Measurements from ENCODE around the gene ASIC2.

ASIC2 gene

DNA sequence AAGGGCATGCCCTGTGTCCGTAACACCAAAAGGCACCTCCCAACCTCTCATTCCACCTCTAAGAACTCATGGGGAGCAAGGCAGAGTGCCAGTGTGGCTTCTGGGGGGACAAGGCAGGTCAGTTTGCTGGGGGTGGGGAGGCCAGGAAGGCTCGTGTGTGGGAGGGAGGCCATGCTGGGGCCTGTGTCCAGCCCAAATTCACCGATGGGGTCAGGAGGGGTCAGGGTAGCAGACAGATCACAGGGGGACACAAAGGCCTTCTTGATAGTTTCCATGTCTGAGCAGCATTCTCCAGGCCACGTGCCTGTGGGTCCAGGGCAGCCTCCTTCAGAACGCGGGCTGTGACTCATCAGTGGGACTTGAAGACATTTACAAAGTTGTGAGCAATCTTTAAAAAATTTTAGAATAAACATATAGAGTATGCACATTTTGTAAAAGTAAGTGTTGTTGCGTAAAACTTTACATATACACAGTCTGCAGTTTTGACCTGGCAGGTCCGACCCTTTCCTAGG lies 280.5 kb downstream of the ASIC2 start:
- Histone ChIP-seq H3K27ac (ENCODE audit: low read depth, low read length) (no peak overlapping the region), H3K9ac (ENCODE audit: low read length) (no peak overlapping the region), H3K27me3 (ENCODE audit: low read length) (no peaks in the 10 kb centered on the region), H3K4me3 (ENCODE audit: insufficient read depth, low read length, poor library complexity, severe bottlenecking) (no peak overlapping the region), H3K4me2 (ENCODE audit: low read depth, low read length, poor library complexity, severe bottlenecking) (no peak overlapping the region), H2AFZ (ENCODE audit: low read depth, low read length, severe bottlenecking) (no peak overlapping the region), H3K9me3 (ENCODE audit: insufficient read depth, low read length) (no peaks in the 10 kb centered on the region), H3K79me2 (ENCODE audit: insufficient read depth, low read length) (no peaks in the 10 kb centered on the region), H4K20me1 (ENCODE audit: low read depth, low read length) (no peaks in the 10 kb centered on the region), H3K9me2 (replicated peaks; ENCODE audit: insufficient read depth, low read length) (no peaks in the 10 kb centered on the region), H3F3A (ENCODE audit: insufficient read depth) (no peaks in the 10 kb centered on the region), H3K36me3 (ENCODE audit: low read length) (no peaks in the 10 kb centered on the region)
- TF ChIP-seq, protein P1, sequence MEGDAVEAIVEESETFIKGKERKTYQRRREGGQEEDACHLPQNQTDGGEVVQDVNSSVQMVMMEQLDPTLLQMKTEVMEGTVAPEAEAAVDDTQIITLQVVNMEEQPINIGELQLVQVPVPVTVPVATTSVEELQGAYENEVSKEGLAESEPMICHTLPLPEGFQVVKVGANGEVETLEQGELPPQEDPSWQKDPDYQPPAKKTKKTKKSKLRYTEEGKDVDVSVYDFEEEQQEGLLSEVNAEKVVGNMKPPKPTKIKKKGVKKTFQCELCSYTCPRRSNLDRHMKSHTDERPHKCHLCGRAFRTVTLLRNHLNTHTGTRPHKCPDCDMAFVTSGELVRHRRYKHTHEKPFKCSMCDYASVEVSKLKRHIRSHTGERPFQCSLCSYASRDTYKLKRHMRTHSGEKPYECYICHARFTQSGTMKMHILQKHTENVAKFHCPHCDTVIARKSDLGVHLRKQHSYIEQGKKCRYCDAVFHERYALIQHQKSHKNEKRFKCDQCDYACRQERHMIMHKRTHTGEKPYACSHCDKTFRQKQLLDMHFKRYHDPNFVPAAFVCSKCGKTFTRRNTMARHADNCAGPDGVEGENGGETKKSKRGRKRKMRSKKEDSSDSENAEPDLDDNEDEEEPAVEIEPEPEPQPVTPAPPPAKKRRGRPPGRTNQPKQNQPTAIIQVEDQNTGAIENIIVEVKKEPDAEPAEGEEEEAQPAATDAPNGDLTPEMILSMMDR (IDR thresholded peaks at IDR 0.05; ENCODE audit: insufficient read depth, low read length, poor library complexity, severe bottlenecking), result no peak
- no peak for TF ChIP-seq EZH2phosphoT487 (conservative IDR thresholded peaks at IDR 0.05; ENCODE audit: low read length)

DNA sequence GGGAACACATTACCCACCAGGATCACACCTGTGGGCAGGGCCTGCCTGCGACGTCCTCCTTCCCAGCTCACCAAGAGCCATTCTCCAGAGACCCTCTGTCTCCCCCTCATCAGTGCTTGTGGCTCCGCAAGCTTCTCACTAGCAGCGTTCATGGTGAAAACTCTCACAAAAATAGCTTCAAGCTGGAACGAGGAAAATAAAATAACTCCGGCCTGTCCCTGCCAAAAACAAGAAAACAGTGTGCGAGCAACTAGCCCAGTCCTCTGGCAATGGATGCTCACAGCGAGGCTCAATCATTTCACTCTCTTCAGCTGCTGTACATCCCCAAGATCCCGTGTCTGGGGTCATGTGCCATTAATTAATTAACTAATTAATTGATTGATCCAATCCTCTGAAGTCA lies 283.5 kb downstream of the ASIC2 start:
- H3K27ac ChIP-seq (ENCODE audit: low read depth, low read length), result no peak overlapping the region
- H2AFZ ChIP-seq (ENCODE audit: low read depth, low read length, severe bottlenecking), result no peak overlapping the region
- no peaks in the 10 kb centered on the region for H3K79me2 ChIP-seq (ENCODE audit: insufficient read depth, low read length)
- H3F3A ChIP-seq (ENCODE audit: insufficient read depth), result no peaks in the 10 kb centered on the region
- no peaks in the 10 kb centered on the region for H4K20me1 ChIP-seq (ENCODE audit: low read depth, low read length)
- TF ChIP-seq, protein P1 (IDR thresholded peaks at IDR 0.05; ENCODE audit: insufficient read depth, low read length, poor library complexity, severe bottlenecking), result no peak
- TF ChIP-seq EZH2phosphoT487 (conservative IDR thresholded peaks at IDR 0.05; ENCODE audit: low read length), result no peak
- H3K36me3 ChIP-seq (ENCODE audit: low read length), result no peaks in the 10 kb centered on the region
- H3K9ac ChIP-seq (ENCODE audit: low read length), result no peak overlapping the region
- no peaks in the 10 kb centered on the region for H3K9me3 ChIP-seq (ENCODE audit: insufficient read depth, low read length)
- no peak overlapping the region for H3K4me2 ChIP-seq (ENCODE audit: low read depth, low read length, poor library complexity, severe bottlenecking)
- H3K4me3 ChIP-seq (ENCODE audit: insufficient read depth, low read length, poor library complexity, severe bottlenecking), result no peak overlapping the region
- no peaks in the 10 kb centered on the region for H3K27me3 ChIP-seq (ENCODE audit: low read length)
- H3K9me2 ChIP-seq (replicated peaks; ENCODE audit: insufficient read depth, low read length), result no peaks in the 10 kb centered on the region

DNA sequence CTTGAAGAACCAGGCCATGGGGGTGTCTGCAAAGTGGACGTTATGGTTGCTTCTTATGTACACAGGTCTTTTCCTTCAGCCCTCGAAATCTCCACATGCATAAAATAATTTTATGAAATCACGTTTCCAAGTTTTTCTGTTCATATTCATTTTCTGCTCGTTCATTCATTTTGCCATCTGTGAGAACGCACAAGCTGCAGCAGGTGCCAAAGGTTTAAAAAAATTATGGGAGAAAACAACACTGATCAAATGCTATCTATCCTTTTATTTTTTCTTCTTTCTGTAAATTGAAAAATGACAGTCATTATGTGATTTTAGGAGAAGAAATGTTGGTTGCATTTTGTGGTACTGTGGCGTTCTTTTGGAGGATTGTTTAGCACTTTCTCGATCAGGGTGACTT lies 285.9 kb downstream of the ASIC2 start:
- Histone ChIP-seq H3K27me3 (ENCODE audit: low read length) (no peaks in the 10 kb centered on the region), H3K79me2 (ENCODE audit: insufficient read depth, low read length) (no peaks in the 10 kb centered on the region), H2AFZ (ENCODE audit: low read depth, low read length, severe bottlenecking) (no peak overlapping the region), H3K9ac (ENCODE audit: low read length) (no peak overlapping the region), H3K9me2 (replicated peaks; ENCODE audit: insufficient read depth, low read length) (no peaks in the 10 kb centered on the region), H3K4me2 (ENCODE audit: low read depth, low read length, poor library complexity, severe bottlenecking) (no peak overlapping the region), H3K36me3 (ENCODE audit: low read length) (no peaks in the 10 kb centered on the region), H3K27ac (ENCODE audit: low read depth, low read length) (no peak overlapping the region), H4K20me1 (ENCODE audit: low read depth, low read length) (no peaks in the 10 kb centered on the region), H3F3A (ENCODE audit: insufficient read depth) (no peaks in the 10 kb centered on the region), H3K9me3 (ENCODE audit: insufficient read depth, low read length) (no peaks in the 10 kb centered on the region), H3K4me3 (ENCODE audit: insufficient read depth, low read length, poor library complexity, severe bottlenecking) (no peak overlapping the region)
- TF ChIP-seq, protein P1 (IDR thresholded peaks at IDR 0.05; ENCODE audit: insufficient read depth, low read length, poor library complexity, severe bottlenecking), result no peak
- no peak for TF ChIP-seq EZH2phosphoT487 (conservative IDR thresholded peaks at IDR 0.05; ENCODE audit: low read length)

Measured in SU-DHL-6 (cell line).